Measurements from ENCODE around the gene ZBTB32.

Gene ZBTB32

GRCh38 chr19:35745328-35746086 lies 41.1 kb downstream of the ZBTB32 start, which contains the start of the genes PSENEN and U2AF1L4:
TSS of gene PSENEN (plus strand) at chr19:35745651. CDS start at chr19:35745931, 280 bp downstream.
TSS of gene U2AF1L4 (minus strand) at chr19:35745418. CDS start at chr19:35745391, 27 bp downstream.
- TF ChIP-seq FOXP2 (optimal IDR thresholded peaks at IDR 0.05; ENCODE audit: control extremely low read depth, extremely low read length, insufficient read depth) (no peak), POLR2AphosphoS5 (IDR thresholded peaks at IDR 0.05; ENCODE audit: borderline replicate concordance, low read depth, low read length) (peak; percentile 52), EZH2 (IDR thresholded peaks at IDR 0.05) (no peak)
- H3K36me3 ChIP-seq (ENCODE audit: insufficient read depth, low read length) = peaks cover 3% of the 10 kb centered on the region; the same call in 1 of the 2 replicates
- H3K9ac ChIP-seq (ENCODE audit: insufficient read length) = peak within 1 kb of the TSS; percentile 99
- peak; percentile 98 for DNase-seq (ENCODE audit: low read depth, low spot score)
- H3K4me3 ChIP-seq = peak within 1 kb of the TSS; percentile 87
- H3K27ac ChIP-seq = peak within 1 kb of the TSS; percentile 100
- H3K9me3 ChIP-seq (ENCODE audit: low read depth, low read length) = no peaks in the 10 kb centered on the region

GRCh38 chr19:35746087-35746462 lies 41.7 kb downstream of the ZBTB32 start:
- no peaks in the 10 kb centered on the region for H3K9me3 ChIP-seq (ENCODE audit: low read depth, low read length)
- peak overlapping the region; percentile 81 for H3K9ac ChIP-seq (ENCODE audit: insufficient read length)
- DNase-seq (ENCODE audit: low read depth, low spot score) = no peak
- peaks cover 3% of the 10 kb centered on the region; the same call in 1 of the 2 replicates for H3K36me3 ChIP-seq (ENCODE audit: insufficient read depth, low read length)
- H3K27ac ChIP-seq = 0 out of 2 replicates have a peak overlapping the region, but pooled peaks have one; percentile 7
- H3K4me3 ChIP-seq = peak overlapping the region; percentile 87
- TF ChIP-seq POLR2AphosphoS5 (IDR thresholded peaks at IDR 0.05; ENCODE audit: borderline replicate concordance, low read depth, low read length) = no peak
- no peak for TF ChIP-seq EZH2 (IDR thresholded peaks at IDR 0.05)
- no peak for TF ChIP-seq FOXP2 (optimal IDR thresholded peaks at IDR 0.05; ENCODE audit: control extremely low read depth, extremely low read length, insufficient read depth)

GRCh38 chr19:35746531-35746930 lies 42.2 kb downstream of the ZBTB32 start:
- DNase-seq (ENCODE audit: low read depth, low spot score) = no peak
- H3K9me3 ChIP-seq (ENCODE audit: low read depth, low read length) = no peaks in the 10 kb centered on the region
- no peak overlapping the region for H3K27ac ChIP-seq
- H3K9ac ChIP-seq (ENCODE audit: insufficient read length) = peak overlapping the region; percentile 81
- peaks cover 3% of the 10 kb centered on the region; the same call in 1 of the 2 replicates for H3K36me3 ChIP-seq (ENCODE audit: insufficient read depth, low read length)
- no peak for TF ChIP-seq POLR2AphosphoS5 (IDR thresholded peaks at IDR 0.05; ENCODE audit: borderline replicate concordance, low read depth, low read length)
- no peak for TF ChIP-seq EZH2 (IDR thresholded peaks at IDR 0.05)
- no peak for TF ChIP-seq FOXP2 (optimal IDR thresholded peaks at IDR 0.05; ENCODE audit: control extremely low read depth, extremely low read length, insufficient read depth)
- H3K4me3 ChIP-seq = peak overlapping the region; percentile 87

GRCh38 chr19:35748106-35749020 lies 44.0 kb downstream of the ZBTB32 start, which contains the start of gene LIN37:
TSS of gene LIN37 (plus strand) at chr19:35748576. CDS start at chr19:35748725, 149 bp downstream.
- peaks cover 3% of the 10 kb centered on the region; the same call in 1 of the 2 replicates for H3K36me3 ChIP-seq (ENCODE audit: insufficient read depth, low read length)
- DNase-seq (ENCODE audit: low read depth, low spot score) = peak; percentile 98
- H3K9ac ChIP-seq (ENCODE audit: insufficient read length) = peak within 1 kb of the TSS; percentile 91
- TF ChIP-seq FOXP2 (optimal IDR thresholded peaks at IDR 0.05; ENCODE audit: control extremely low read depth, extremely low read length, insufficient read depth) (no peak), EZH2 (IDR thresholded peaks at IDR 0.05) (no peak), POLR2AphosphoS5 (IDR thresholded peaks at IDR 0.05; ENCODE audit: borderline replicate concordance, low read depth, low read length) (peak; percentile 74)
- H3K9me3 ChIP-seq (ENCODE audit: low read depth, low read length) = no peaks in the 10 kb centered on the region
- H3K27ac ChIP-seq = peak within 1 kb of the TSS; percentile 37; the same call in 1 of the 2 replicates
- H3K4me3 ChIP-seq = peak within 1 kb of the TSS; percentile 98

GRCh38 chr19:35750167-35750566 lies 45.8 kb downstream of the ZBTB32 start:
- Histone ChIP-seq H3K4me3 (no peak overlapping the region), H3K27ac (no peak overlapping the region), H3K9me3 (ENCODE audit: low read depth, low read length) (no peaks in the 10 kb centered on the region), H3K9ac (ENCODE audit: insufficient read length) (no peak overlapping the region), H3K36me3 (ENCODE audit: insufficient read depth, low read length) (no peaks in the 10 kb centered on the region; the same call in 1 of the 2 replicates)
- no peak for DNase-seq (ENCODE audit: low read depth, low spot score)
- no peak for TF ChIP-seq FOXP2 (optimal IDR thresholded peaks at IDR 0.05; ENCODE audit: control extremely low read depth, extremely low read length, insufficient read depth)
- TF ChIP-seq POLR2AphosphoS5 (IDR thresholded peaks at IDR 0.05; ENCODE audit: borderline replicate concordance, low read depth, low read length) = no peak
- TF ChIP-seq EZH2 (IDR thresholded peaks at IDR 0.05) = no peak

GRCh38 chr19:35751839-35752745 lies 47.7 kb downstream of the ZBTB32 start:
- no peak overlapping the region for H3K9ac ChIP-seq (ENCODE audit: insufficient read length)
- H3K4me3 ChIP-seq = no peak overlapping the region
- H3K9me3 ChIP-seq (ENCODE audit: low read depth, low read length) = no peaks in the 10 kb centered on the region
- no peak for DNase-seq (ENCODE audit: low read depth, low spot score)
- H3K27ac ChIP-seq = no peak overlapping the region
- no peak for TF ChIP-seq EZH2 (IDR thresholded peaks at IDR 0.05)
- TF ChIP-seq FOXP2 (optimal IDR thresholded peaks at IDR 0.05; ENCODE audit: control extremely low read depth, extremely low read length, insufficient read depth) = no peak
- no peaks in the 10 kb centered on the region; the same call in 1 of the 2 replicates for H3K36me3 ChIP-seq (ENCODE audit: insufficient read depth, low read length)

GRCh38 chr19:35752746-35753350 lies 48.5 kb downstream of the ZBTB32 start:
- TF ChIP-seq POLR2AphosphoS5 (IDR thresholded peaks at IDR 0.05; ENCODE audit: borderline replicate concordance, low read depth, low read length) (no peak), FOXP2 (optimal IDR thresholded peaks at IDR 0.05; ENCODE audit: control extremely low read depth, extremely low read length, insufficient read depth) (no peak), EZH2 (IDR thresholded peaks at IDR 0.05) (no peak)
- Histone ChIP-seq H3K36me3 (ENCODE audit: insufficient read depth, low read length) (no peaks in the 10 kb centered on the region; the same call in 1 of the 2 replicates), H3K9ac (ENCODE audit: insufficient read length) (no peak overlapping the region), H3K27ac (no peak overlapping the region), H3K4me3 (no peak overlapping the region), H3K9me3 (ENCODE audit: low read depth, low read length) (no peaks in the 10 kb centered on the region)
- no peak for DNase-seq (ENCODE audit: low read depth, low spot score)
